DOHH2 (cell line): ENCODE data around the gene WDR27.

Source experiments
- CTCF ChIP-seq: fragments of 200-600 bp; sonication (generic); IDR thresholded peaks from one replicate; pipeline ENCODE4 v1.5.1; 2014; ENCODE audit warnings: antibody characterized with exemption, mild to moderate bottlenecking, low read depth, low read length; ENCODE audit not compliant: poor library complexity, severe bottlenecking
- EZH2phosphoT487 ChIP-seq: fragments of 200-600 bp; sonication (generic); IDR thresholded peaks from 2 replicates; pipeline ENCODE4 v1.6.1; 2017; ENCODE audit warnings: borderline replicate concordance, mild to moderate bottlenecking, antibody characterized with exemption, low read length, moderate library complexity, mixed read lengths

- no peak for TF ChIP-seq CTCF
- TF ChIP-seq EZH2phosphoT487: no peak
Observed at GRCh38 chr6:169722362-169723199, 20.8 kb upstream of the WDR27 start.
